NB4 (cell line): Measurements from ENCODE around the gene CDIPT.

Source experiments
- DNase-seq: peaks from one replicate; pipeline ENCODE4 v3.0.0; 2010; ENCODE audit warnings: low read depth
- H3K4me3 ChIP-seq: one replicate; pipeline ENCODE4 v1.5.1; 2011; ENCODE audit warnings: mild to moderate bottlenecking, low read depth, low read length, moderate library complexity
- MYC ChIP-seq: IDR thresholded peaks from 2 replicates; pipeline ENCODE4 v1.6.1; 2011; ENCODE audit warnings: low read depth, low read length
- POLR2A ChIP-seq: IDR thresholded peaks from 2 replicates; pipeline ENCODE4 v1.6.1; 2011; ENCODE audit warnings: mild to moderate bottlenecking; ENCODE audit not compliant: insufficient read length; ENCODE audit errors: extremely low read depth
- TF ChIP-seq, protein P1 (sequence below): IDR thresholded peaks from 2 replicates; pipeline ENCODE4 v1.6.1; 2011; ENCODE audit warnings: low read depth, low read length
- TF ChIP-seq, protein P2 (sequence below): IDR thresholded peaks from one replicate; pipeline ENCODE4 v1.5.1; 2012; ENCODE audit warnings: low read depth, low read length

CDIPT gene

DNA sequence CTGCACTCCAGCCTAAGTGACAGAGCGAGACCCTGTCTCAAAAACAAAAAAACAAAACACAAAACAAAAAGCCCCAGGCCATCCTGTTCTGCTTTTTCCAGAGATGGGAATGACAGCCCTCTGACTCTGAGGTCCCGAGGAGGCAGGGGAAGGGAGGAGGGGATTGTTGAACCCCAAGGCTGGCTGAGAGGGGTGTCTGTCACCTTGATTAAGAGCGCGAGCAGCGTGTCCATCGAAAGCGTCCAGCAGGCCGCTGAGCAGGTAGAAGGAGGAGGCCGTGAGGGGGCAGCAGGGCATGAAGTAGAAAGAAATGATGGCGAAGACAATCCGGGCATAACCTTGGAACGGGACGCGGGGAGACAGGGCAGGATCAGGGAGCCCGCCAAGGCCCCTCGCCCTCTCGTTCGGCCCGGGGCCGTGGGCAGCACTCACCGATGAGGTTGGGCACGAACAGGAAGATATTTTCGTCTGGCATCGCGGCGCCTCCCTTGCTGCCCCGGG is 593 bp downstream of the CDIPT start:
- DNase-seq = no peak
- TF ChIP-seq, protein P1, sequence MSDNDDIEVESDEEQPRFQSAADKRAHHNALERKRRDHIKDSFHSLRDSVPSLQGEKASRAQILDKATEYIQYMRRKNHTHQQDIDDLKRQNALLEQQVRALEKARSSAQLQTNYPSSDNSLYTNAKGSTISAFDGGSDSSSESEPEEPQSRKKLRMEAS = no peak
- no peak for TF ChIP-seq MYC
- TF ChIP-seq POLR2A = no peak
- TF ChIP-seq, protein P2, sequence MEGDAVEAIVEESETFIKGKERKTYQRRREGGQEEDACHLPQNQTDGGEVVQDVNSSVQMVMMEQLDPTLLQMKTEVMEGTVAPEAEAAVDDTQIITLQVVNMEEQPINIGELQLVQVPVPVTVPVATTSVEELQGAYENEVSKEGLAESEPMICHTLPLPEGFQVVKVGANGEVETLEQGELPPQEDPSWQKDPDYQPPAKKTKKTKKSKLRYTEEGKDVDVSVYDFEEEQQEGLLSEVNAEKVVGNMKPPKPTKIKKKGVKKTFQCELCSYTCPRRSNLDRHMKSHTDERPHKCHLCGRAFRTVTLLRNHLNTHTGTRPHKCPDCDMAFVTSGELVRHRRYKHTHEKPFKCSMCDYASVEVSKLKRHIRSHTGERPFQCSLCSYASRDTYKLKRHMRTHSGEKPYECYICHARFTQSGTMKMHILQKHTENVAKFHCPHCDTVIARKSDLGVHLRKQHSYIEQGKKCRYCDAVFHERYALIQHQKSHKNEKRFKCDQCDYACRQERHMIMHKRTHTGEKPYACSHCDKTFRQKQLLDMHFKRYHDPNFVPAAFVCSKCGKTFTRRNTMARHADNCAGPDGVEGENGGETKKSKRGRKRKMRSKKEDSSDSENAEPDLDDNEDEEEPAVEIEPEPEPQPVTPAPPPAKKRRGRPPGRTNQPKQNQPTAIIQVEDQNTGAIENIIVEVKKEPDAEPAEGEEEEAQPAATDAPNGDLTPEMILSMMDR = no peak
- H3K4me3 ChIP-seq = peak overlapping the region; percentile 77

GRCh38 chr16:29860218-29860617 is 2.8 kb downstream of the CDIPT start:
- TF ChIP-seq POLR2A = no peak
- TF ChIP-seq, protein P2 = no peak
- TF ChIP-seq, protein P1 = no peak
- TF ChIP-seq MYC = no peak
- H3K4me3 ChIP-seq = no peak overlapping the region
- no peak for DNase-seq

DNA sequence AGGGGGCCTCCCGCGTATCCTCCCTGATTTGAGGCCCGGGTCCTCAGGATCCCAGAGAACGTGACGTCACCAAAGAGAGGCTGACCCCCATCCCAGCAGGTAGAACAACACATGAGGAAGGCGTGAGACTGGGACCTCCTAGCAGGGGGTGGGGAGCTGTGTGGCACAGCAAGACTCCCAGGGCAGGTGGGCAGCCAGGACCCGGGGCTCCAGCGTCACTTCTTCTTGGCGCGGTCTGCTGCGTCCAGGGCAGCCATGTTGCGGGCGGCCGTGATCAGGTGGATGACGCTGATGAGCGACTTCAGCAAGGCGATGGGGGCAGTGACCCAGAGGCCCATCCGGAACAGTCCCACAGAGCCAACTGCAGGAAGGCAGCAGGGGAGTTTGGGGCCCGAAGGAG is 4.1 kb downstream of the CDIPT start:
- TF ChIP-seq, protein P1 = no peak
- TF ChIP-seq, protein P2 = no peak
- TF ChIP-seq POLR2A = no peak
- TF ChIP-seq MYC = no peak
- DNase-seq = no peak
- no peak overlapping the region for H3K4me3 ChIP-seq

GRCh38 chr16:29858149-29858849 is 4.7 kb downstream of the CDIPT start:
- no peak for DNase-seq
- TF ChIP-seq, protein P2 = no peak
- no peak for TF ChIP-seq POLR2A
- TF ChIP-seq MYC = no peak
- TF ChIP-seq, protein P1 = no peak
- no peak overlapping the region for H3K4me3 ChIP-seq

- TF ChIP-seq, protein P1 = no peak
- no peak for TF ChIP-seq POLR2A
- DNase-seq = no peak
- H3K4me3 ChIP-seq = no peak overlapping the region
Measured at GRCh38 chr16:29857133-29857760, 5.8 kb downstream of the CDIPT start.

- TF ChIP-seq MYC = no peak
- no peak for TF ChIP-seq POLR2A
- TF ChIP-seq, protein P1 = no peak
- TF ChIP-seq, protein P2 = no peak
- no peak for DNase-seq
- no peak overlapping the region for H3K4me3 ChIP-seq
Measured at GRCh38 chr16:29854520-29855100, 8.4 kb downstream of the CDIPT start.
